GM21737 (cell line): Measurements from ENCODE around the gene ANKDD1B.

ENCODE experiments used
- ATAC-seq: cut with Tn5 transposase; IDR thresholded peaks from one replicate; pipeline ENCODE4 v1.9.1; 2021; ENCODE audit warnings: mild to moderate bottlenecking, moderate library complexity; ENCODE audit not compliant: unreplicated experiment

Gene ANKDD1B

DNA sequence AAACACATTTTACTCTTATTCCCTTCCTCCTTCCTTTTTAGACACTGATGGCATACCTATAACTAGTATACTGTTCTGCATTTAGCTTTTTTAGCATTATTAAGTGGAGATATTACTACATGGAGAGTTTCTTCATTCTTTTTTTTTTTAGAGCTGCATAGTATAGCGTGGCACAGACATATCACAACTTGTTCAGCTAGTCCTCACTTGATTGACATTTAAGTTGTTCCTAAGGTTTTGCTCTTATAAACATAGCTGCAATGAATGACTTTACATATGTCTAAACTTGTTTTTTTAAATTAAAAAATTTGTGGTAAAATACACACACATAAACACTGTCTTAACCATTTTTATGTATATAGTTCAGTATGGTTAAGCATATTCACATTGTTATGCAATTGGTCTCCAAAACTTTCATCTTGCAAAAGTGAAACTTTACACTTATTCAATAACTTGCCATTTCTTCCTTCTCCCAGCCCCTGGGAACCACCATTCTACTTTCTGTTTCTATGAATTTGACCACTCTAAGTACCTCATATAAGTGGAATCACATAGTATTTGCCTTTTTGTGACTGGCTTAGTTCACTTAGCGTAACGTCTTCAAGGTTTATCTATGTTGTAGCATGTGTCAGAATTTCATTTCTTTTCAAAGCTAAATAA is 48.7 kb downstream of the ANKDD1B start:
- no peak for ATAC-seq

DNA sequence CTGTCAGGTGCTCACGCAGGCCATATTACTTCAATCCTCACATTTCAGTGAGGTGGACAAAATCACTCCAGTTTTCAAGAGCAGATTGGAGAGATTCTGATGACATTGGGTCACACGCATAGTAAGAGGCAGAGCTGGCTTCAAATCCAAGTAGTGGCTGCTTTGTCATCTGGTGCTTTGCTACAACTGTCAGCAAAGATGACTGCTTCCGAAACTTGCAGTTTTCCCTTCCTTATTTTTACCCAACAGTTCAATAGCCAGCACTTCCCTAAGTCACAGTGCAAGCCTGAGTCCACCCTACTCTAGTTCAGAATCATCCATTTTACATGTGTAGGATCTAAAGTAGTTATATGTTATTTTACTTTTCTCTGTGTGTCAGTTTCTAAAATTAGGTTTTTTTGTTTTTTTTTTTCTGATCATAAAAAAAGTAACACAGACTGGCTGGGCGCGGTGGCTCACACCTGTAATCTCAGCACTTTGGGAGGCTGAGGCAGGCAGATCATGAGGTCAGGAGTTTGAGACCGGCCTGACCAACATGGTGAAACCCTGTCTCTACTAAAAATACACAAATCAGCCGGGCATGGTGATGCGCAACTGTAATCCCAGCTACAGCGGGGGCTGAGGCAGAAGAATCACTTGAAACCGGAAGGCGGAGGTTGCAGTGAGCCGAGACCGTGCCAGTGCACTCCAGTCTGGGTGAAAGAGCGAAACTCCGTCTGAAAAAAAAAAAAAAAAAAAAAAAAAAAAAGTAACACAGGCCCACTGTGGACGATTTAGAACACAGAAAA is 49.6 kb downstream of the ANKDD1B start:
- no peak for ATAC-seq

DNA sequence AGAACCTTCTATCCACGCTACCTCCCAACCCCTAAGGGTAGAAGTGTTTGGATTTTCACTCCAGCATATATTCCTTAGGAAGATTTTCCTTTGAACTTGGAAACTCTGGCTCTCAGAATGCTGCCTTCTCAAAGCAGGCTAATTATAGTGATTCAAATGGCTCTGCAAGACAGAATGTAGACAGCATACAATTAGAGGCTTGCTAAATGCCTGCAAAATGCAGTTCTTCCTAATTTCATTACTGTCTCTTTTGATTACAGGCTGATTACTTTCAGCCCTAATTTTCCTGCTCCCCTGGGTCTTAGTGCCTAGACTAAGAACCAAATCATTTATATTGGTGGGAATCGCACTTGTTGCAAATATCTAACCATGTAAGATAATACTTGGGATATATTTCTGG is 50.8 kb downstream of the ANKDD1B start:
- no peak for ATAC-seq

DNA sequence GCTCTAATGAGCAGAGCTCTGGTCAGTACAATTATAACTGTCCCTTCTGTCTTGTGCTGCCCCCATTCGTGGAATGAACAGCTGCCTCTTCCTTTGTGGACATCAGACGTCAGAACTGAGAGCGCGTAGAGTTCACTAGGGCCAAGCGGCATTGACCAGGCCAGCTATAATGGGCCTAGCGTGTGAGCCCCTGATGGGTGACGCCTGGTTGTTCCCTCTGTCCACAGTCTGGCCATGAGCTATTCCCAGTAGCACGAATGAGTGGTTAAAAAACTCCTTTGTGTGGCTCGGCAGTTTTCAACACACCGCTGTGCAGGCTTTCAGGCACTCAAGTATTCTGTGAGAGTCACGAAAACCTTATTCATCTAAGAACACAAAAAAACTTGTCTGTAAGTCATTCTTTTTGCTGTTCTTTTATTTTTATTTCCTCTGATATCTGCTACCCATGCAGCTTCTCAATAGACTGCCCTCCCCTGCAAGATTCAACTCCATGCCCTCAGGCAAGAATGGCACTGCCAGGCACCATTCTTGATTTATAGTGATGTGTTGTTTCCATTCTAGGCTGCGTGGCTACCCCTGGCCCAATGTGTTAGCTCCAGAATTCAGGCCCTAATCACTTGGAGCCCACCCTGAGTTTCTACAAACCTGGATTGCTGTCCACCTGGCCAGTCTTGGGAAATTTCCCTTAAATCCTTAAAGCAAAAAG is 52.5 kb downstream of the ANKDD1B start:
- no peak for ATAC-seq

DNA sequence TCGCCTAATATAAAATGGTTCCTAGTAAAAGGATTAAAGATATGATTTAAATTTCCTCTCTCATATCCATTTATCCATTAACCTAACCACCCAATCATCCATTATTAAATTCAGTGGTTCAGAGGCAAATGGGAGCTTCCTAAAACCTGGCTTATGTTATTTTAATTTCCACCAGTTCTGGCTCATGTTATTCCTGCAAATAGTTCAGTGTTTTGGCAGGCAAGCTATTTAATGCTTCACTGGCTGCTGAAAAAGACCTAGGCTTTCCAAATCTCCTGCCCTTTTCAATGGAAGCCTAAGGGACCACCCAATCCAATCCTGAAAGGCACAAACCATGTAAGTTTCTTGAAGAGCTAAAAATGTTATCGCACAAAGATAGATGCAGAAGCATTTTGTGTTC is 53.7 kb downstream of the ANKDD1B start:
- no peak for ATAC-seq

DNA sequence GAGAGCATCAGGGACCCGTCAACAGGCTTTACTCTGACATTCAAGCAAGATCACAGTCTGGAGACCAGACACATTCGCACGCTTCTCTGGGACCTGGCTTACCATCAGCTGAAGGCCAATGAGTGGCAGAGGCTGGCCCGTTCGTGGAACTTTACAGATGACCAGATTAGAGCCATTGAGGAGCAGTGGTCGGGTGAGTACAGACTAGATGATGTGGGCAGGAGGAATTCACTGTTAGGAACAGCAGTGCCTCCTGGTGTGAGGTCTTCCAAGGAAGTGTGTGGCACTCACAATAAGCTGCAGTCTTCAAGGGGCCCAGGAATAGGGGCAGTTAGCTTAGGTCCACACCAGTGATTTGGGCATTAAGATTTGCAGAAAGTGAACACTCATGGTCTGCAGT is 55.5 kb downstream of the ANKDD1B start:
- no peak for ATAC-seq

DNA sequence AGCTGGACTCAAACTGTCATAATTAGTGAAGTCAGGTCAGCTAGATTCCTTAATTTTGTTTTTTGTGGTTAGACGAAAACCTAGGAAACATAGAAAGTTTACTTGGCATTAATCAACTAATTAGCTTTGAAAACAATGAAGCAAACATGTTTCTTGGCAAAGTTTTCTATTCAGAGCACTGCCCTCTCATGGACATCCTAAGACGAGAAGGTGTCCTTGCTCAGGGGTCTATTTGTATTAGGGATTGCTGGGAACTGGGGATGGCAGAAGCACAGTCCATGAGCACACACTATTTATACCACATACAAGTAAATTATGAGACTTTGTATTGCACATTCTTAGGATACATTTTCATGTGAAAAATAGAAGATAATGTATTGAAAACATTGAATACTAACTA is 56.3 kb downstream of the ANKDD1B start:
- no peak for ATAC-seq

DNA sequence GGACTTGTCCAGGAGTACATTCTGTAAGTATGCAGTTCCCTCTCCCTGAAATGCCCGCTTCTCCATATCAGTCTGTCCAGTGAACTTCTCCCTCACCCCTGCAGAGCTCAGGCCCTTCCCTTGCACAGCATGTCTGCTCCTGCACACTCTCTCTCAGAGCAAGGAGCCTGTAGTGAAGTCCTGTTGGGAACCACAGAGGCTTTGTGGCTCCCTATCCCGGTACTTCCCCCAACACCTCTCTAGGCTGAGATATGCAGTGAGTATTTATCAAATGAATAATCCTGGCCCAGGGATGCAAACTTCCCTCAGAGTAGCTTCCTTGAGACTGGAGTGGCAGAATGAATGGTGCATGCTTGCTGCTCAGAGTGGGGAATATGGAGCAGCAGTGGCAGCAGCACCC is 57.2 kb downstream of the ANKDD1B start:
- ATAC-seq = peak; percentile 4

DNA sequence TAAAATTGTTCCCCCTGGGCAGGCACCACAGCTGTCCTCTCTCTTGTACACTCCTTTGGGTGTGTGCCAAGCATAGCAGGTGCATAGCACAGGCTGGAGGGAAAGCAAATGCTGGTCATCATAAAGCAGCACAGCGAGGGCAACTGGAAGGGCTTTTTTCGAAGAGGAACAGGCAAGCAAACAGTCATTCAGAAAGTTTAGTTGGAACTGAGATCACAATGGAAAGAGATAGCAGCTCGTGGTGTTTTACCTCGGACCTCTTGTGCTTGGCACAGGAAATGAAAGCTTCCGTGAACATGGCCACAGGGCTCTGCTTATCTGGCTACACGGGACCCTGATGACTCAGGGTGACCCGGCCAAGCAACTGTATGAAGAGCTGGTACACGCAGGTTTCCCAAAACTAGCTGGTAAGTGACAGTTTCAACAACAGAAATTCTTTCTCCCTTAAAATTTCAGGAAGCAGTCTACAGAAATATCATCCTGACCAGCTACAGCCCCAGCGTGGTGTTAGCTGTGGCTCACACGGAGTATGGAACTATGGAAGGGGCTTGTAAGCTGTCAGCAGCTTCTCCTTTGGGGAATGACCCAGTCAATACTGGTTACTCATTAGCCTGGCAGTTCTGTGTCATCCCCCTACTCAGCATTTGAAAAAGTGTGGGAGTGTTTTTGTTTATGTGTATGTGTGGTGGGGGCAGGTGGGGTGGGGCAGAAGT is 57.9 kb downstream of the ANKDD1B start:
- peak; percentile 90 for ATAC-seq

DNA sequence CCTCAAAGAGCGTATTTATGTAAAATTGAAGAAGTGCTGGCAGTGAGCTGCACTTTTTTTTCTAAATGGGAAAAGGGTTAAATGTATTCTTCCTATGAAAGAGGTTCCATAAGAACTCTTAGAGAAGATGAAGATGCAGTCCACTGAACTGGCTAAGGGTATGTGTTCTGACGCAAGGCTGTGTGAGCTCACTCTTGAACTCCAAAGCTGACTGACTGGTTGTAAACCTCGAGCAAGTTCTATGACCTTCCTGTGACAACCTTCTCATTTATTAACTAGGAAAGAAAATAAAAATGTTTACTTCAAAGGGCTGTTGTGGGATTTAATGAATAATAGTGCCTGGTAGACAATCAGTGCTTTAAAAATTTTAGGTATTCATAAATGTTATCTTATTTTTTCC is 59.3 kb downstream of the ANKDD1B start:
- no peak for ATAC-seq

DNA sequence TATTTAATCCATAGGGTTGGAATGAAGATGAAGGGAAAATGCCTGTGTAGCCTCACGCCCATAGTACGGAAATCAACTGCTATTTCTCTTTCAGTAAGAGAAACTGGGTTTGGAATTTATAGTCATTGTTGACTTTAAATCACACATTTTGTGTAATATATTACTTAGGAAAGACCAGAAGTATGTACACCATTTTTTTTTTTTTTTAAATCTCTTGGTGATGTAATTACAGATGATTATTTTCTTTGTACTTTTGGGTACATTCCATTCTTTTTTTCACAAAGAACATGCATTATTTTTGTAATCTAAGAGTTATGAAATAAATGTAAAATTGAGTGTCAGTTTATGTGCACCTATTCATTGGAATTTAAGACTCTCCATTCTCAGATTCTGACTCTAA is 60.3 kb downstream of the ANKDD1B start:
- ATAC-seq = no peak

DNA sequence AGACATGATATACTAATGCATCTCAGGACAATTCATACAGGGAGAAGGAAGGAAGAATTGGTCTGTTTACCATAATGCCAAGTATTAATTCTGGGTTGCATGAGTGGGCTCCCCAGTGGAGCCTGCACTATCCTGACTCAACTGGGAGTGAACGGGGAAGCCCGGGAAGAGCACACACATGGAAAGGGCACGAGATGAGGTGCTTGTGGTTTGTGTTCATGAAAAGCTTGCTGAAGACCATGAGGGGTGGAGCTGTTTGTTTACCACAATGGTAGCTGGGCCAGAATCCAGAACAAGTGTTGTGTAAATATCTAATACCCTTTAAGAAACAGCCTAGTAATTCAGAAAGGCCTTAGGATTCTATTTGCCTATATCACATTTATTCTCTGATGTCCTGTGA is 61.4 kb downstream of the ANKDD1B start:
- no peak for ATAC-seq

DNA sequence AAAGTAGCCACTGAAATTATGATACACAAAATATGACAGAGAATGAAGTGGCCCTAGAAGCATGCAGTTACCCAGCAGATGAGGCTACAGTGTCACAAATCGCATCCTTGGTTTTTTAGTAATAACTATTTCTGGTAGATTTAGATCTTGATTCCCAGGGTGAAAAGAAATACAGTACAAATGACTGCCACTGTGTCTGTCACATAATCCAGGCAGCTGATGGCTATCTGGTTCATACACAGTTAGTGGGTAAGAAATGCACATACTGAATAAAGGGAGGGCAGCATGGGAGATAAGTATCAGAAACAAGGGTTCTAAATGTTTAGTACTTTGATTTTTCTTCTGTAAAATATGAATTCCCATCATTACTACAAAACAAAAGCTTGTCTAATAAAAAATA is 64.5 kb downstream of the ANKDD1B start:
- no peak for ATAC-seq

DNA sequence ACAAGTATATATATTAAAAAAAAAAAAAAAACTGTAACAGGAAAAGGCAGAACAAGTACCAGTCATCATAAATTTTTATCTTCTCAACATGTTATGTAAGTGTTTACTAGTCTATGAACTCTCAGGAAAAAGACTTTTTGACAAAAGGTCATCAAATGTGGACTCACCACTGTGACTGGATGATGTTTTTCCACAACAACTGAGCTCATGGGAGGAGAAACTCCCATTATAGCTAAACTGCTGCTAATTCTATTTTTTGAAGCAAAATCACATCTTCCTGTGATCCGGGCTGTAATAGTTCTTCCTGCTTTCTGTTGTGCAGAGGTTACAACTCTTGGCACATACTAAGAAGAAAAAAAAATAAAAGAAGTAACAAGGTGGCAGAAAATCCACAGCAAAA is 66.4 kb downstream of the ANKDD1B start:
- no peak for ATAC-seq

DNA sequence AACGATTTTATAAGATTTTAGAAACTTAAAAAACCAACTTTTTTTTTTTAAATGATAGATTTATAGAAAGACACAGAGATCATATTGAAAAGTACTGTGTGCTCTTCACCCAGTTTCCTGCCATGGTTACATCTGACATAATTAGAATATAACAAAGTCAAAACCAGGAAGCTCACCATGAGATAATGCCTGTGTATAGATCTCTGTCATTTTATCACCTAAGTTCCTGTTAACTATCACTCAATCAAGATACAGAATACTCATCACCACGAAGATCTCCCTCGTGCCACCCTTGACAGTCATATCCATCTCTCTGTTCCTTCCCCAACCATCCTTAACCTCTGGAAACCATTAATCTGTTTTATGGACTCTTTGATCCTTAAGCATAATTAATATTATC is 66.9 kb downstream of the ANKDD1B start:
- no peak for ATAC-seq

DNA sequence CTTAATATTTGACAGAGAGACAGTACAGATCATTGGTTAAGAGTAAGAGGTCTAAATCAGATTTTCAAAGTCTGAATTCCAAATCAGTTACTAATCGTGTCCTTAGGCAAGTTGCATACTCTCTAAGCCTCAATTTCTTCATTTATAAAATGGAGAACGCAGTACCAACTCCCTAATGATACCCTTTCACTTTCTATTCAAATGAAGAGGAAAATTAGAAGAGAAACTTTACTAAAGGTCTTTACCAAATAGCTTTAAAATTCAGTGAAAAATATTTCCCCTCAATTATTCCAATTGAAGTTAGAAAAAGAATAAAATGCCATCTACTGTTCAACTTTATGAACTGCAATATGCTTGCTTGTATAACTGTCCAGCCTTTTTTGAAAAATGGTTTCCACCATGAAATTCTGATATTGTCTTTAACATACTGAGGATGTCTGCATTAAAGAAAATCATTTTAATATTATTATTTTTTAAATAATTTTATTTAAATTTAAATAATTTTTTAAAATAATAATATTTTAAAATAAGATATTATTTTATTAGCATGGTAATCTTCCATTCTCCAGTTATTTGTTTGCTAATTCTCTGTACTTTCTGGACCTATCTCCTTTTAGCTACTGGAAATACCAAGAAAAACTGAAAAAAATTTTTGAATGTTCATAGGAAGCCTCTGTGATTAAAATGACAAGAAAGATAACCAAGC is 70.0 kb downstream of the ANKDD1B start:
- ATAC-seq = no peak

DNA sequence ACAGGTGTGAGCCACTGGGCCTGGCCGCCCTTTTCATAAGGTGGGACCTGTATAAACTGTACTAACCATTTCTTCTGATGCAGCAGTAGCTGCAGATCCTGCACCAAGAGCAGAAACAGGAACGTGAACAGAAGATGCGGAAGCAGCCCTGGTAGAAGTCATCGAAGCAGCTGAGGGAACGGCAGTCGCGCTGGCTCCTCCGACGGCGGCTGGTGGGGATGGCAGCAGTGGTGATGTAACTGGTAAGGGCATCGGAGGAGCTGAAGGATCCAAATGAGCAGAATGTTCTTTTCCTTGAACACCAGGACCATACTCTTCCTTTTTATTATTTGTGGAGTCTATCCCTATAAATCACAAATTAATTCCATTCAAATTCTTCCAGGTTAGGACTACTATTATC is 73.9 kb downstream of the ANKDD1B start:
- ATAC-seq = no peak

DNA sequence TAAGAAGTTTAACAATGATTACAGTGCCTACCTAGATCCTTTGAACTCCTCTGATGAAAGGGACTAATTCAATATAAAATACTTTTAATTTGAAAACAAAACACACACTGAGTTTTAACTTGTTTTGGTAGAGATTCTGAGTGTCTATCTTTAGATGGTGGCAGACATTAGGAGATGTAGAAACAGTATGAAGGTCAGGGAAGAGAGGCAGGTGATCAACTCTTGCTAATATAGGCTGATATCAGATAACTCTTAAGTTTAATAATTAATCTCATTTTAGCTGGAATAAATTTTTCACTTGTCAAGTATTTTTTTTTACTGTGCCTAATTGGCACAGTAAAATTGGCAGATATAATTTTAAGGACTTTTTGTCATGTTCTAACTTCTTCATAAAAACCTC is 75.2 kb downstream of the ANKDD1B start:
- ATAC-seq = no peak

DNA sequence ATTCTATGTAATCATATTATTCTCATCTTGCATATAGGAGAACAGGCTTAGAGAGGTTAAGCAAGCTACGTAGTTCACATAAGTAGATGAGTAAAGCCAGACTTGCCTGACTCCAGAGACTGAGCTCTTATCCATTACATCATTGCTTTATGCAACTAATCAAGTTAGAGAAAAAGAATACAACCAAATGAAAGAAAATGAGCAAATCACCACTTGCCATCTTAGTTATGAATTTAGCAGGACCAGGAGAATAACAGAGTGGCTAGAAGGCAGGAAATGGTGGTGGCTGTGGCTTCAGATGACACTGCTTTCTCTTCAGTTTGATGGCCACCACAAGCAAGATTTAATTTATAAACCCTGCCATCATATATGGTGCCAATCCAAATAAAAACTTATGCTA is 79.4 kb downstream of the ANKDD1B start:
- ATAC-seq = no peak

DNA sequence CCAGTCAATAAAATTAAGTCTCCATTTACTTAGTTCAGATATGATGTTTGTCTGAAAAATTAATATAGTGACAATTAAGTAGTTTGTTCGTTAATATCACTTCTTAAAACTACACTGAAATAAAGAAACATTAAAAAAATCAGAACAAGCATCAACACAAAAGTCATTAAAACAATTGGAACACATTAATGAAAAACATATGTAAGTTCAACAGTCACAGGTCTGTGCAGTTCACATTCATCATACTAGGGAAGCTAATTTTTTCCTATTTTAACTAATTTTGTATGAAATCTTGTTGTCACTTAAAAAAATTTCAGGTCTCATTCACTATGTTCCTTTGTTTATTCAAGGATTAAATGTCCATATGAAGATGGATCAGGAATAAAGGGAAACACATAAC is 83.5 kb downstream of the ANKDD1B start:
- ATAC-seq = no peak
